ENCODE data around the gene ANO3. TPM values are rescaled to one million over a fixed set of nuclear protein-coding genes. Genes with fewer than 3 reads are reported as not detected.

Gene ANO3
- total RNA-seq, 1 experiment from 2014 or later = not detected

DNA sequence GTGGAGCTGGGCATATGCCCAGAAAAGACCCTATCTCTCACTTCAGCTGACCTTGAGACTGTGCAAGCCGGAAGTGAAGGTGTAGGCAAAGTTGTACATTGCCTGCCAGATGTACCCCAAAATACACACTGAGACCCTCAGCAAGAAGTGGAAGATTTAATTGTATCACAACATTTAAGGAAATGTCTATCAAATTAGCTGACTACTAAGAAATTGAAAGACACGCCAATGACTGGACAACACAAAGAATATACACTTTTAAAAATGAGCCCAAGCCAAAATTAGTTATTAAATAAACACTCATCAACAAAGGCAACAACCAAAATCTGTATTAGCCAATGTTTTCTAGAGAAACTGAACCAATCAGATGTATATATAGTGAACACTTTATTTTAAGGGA lies 7.7 kb upstream of the ANO3 start:
- BruUV-seq (replicated peaks) = no TSS peak
- H4K20me1 ChIP-seq (ENCODE audit: insufficient read depth) = no peaks in the 10 kb centered on the region
- H3K27me3 ChIP-seq (ENCODE audit: insufficient read depth, low read depth) = no peaks in the 10 kb centered on the region
- peaks cover 7% of the 10 kb centered on the region; the same call in 1 of the 2 replicates for H3K4me1 ChIP-seq (replicated peaks; ENCODE audit: insufficient read depth)
- no peak for DNase-seq
- H3F3A ChIP-seq (ENCODE audit: insufficient read depth, low read depth) = no peaks in the 10 kb centered on the region
- no peak overlapping the region for H3K4me2 ChIP-seq
- no peak overlapping the region for H2AFZ ChIP-seq
- H3K36me3 ChIP-seq (ENCODE audit: low read depth) = no peaks in the 10 kb centered on the region
- H3K9me3 ChIP-seq (ENCODE audit: insufficient read depth, low read depth) = no peaks in the 10 kb centered on the region
- H3K79me2 ChIP-seq (ENCODE audit: low read depth) = no peaks in the 10 kb centered on the region
- TF ChIP-seq, protein P1, sequence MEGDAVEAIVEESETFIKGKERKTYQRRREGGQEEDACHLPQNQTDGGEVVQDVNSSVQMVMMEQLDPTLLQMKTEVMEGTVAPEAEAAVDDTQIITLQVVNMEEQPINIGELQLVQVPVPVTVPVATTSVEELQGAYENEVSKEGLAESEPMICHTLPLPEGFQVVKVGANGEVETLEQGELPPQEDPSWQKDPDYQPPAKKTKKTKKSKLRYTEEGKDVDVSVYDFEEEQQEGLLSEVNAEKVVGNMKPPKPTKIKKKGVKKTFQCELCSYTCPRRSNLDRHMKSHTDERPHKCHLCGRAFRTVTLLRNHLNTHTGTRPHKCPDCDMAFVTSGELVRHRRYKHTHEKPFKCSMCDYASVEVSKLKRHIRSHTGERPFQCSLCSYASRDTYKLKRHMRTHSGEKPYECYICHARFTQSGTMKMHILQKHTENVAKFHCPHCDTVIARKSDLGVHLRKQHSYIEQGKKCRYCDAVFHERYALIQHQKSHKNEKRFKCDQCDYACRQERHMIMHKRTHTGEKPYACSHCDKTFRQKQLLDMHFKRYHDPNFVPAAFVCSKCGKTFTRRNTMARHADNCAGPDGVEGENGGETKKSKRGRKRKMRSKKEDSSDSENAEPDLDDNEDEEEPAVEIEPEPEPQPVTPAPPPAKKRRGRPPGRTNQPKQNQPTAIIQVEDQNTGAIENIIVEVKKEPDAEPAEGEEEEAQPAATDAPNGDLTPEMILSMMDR (conservative IDR thresholded peaks at IDR 0.05) = no peak
- no peak for TF ChIP-seq EZH2 (IDR thresholded peaks at IDR 0.05; ENCODE audit: low read depth)
- intact Hi-C loops (cut with micrococcal nuclease; ENCODE audit: unreplicated experiment) = no loop called here
- no peaks in the 10 kb centered on the region for H3K9me2 ChIP-seq (ENCODE audit: insufficient read depth)
- no peak overlapping the region for H3K27ac ChIP-seq
- H3K4me3 ChIP-seq = no peak overlapping the region
- ChIA-PET POLR2A (ENCODE audit: unreplicated experiment) (no interaction called here), CTCF (no interaction called here)

DNA sequence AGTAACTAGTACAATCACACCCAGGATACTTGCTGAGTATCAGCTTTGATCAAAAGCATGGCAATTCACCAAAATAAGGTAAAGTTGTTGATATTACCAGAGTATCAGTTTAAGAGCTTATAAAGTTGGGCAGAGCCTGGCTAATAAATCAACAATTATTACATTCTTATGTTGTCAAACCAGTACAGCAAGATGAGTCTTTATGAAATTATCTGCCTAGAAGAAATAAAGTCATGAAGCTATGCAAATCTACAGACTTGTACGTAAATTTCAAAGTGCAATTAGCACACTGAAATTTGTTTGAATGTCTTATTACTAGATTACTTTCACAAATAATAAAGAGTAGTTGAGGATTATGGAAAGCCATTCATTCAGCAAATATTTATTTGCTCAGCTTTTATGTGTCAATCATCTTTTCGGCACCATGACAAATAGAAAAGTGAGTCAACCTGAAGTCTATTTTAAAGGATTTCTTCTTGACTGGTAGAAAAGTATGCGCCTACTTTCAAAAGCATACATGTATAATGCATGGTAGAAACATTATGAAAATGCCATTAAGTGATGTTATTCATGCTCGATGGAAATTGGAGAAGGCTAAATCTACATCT lies 5.0 kb upstream of the ANO3 start:
- Histone ChIP-seq H3K4me1 (replicated peaks; ENCODE audit: insufficient read depth) (peaks cover 7% of the 10 kb centered on the region; the same call in 1 of the 2 replicates), H3K36me3 (ENCODE audit: low read depth) (no peaks in the 10 kb centered on the region), H3K4me2 (no peak overlapping the region), H3K4me3 (no peak overlapping the region), H3K9me2 (ENCODE audit: insufficient read depth) (no peaks in the 10 kb centered on the region), H4K20me1 (ENCODE audit: insufficient read depth) (no peaks in the 10 kb centered on the region), H3K27ac (no peak overlapping the region), H3K9me3 (ENCODE audit: insufficient read depth, low read depth) (no peaks in the 10 kb centered on the region), H3K79me2 (ENCODE audit: low read depth) (no peaks in the 10 kb centered on the region), H2AFZ (no peak overlapping the region), H3F3A (ENCODE audit: insufficient read depth, low read depth) (no peaks in the 10 kb centered on the region), H3K27me3 (ENCODE audit: insufficient read depth, low read depth) (no peaks in the 10 kb centered on the region)
- BruUV-seq (replicated peaks) = no TSS peak
- intact Hi-C loops (cut with micrococcal nuclease; ENCODE audit: unreplicated experiment) = no loop called here
- TF ChIP-seq, protein P1 (conservative IDR thresholded peaks at IDR 0.05) = no peak
- no peak for TF ChIP-seq EZH2 (IDR thresholded peaks at IDR 0.05; ENCODE audit: low read depth)
- no peak for DNase-seq
- CTCF ChIA-PET = no interaction called here
- POLR2A ChIA-PET (ENCODE audit: unreplicated experiment) = no interaction called here

DNA sequence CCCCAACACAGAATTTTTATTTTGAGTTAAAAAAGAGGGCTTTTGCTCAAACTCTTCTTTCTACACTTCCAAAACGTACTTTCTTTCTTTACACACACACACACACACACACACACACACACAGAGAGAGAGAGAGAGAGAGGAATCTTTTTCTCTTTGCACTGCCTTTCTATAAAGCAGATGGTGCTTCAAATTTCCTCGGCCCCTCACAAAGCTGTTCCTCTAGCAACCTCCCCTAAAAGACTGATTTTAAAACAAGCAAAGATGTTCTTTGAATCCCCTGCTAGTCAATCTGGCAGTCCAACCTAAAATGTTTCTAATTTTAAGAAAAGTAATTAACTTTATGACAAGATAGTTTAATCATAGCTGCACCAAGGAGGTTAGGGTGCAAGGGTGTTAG lies 2.7 kb upstream of the ANO3 start:
- H3K9me3 ChIP-seq (ENCODE audit: insufficient read depth, low read depth) = no peaks in the 10 kb centered on the region
- H2AFZ ChIP-seq = no peak overlapping the region
- TF ChIP-seq, protein P1 (conservative IDR thresholded peaks at IDR 0.05) = no peak
- no peak for TF ChIP-seq EZH2 (IDR thresholded peaks at IDR 0.05; ENCODE audit: low read depth)
- H3K27ac ChIP-seq = no peak overlapping the region
- no peak overlapping the region for H3K4me2 ChIP-seq
- ChIA-PET CTCF (interaction anchor here (0.6 kb wide), 1 partner anchor 1234 kb away, joined by 10 read pairs; no protein-coding TSS in a partner anchor), POLR2A (ENCODE audit: unreplicated experiment) (no interaction called here)
- no peaks in the 10 kb centered on the region for H3K27me3 ChIP-seq (ENCODE audit: insufficient read depth, low read depth)
- H3K36me3 ChIP-seq (ENCODE audit: low read depth) = no peaks in the 10 kb centered on the region
- peaks cover 7% of the 10 kb centered on the region; the same call in 1 of the 2 replicates for H3K4me1 ChIP-seq (replicated peaks; ENCODE audit: insufficient read depth)
- H3F3A ChIP-seq (ENCODE audit: insufficient read depth, low read depth) = no peaks in the 10 kb centered on the region
- intact Hi-C loops (cut with micrococcal nuclease; ENCODE audit: unreplicated experiment) = no loop called here
- H3K4me3 ChIP-seq = no peak overlapping the region
- no peak for DNase-seq
- no peaks in the 10 kb centered on the region for H4K20me1 ChIP-seq (ENCODE audit: insufficient read depth)
- H3K9me2 ChIP-seq (ENCODE audit: insufficient read depth) = no peaks in the 10 kb centered on the region
- H3K79me2 ChIP-seq (ENCODE audit: low read depth) = no peaks in the 10 kb centered on the region
- no TSS peak for BruUV-seq (replicated peaks)

Measured in PC-9 (cell line).